Small intestine (tissue), 7 donors: ENCODE data around the gene FBXL13. TPM values are rescaled to one million over a fixed set of nuclear protein-coding genes. Genes with fewer than 3 reads are reported as not detected.

Experiments used
- DNase-seq, 2 donors: peaks; one replicate each; pipeline versions ENCODE4 v3.0.0 to v3.0.0-alpha.2; 2013
- FAIRE-seq: peaks from 2 replicates; lab custom pipeline; 2012; peaks lifted over from hg19 to GRCh38; lab: Jason Lieb, UNC
- H3K27ac ChIP-seq, 3 donors: one replicate each; pipeline ENCODE4 v1.5.1; 2013; ENCODE audit warnings: low read length in 2 of 3, mild to moderate bottlenecking in 2 of 3, control low read depth in 1 of 3, inconsistent platforms in 1 of 3, low read depth in 1 of 3, moderate library complexity in 1 of 3
- H3K27me3 ChIP-seq, 3 donors: one replicate each; pipeline ENCODE4 v1.6.1; 2013; ENCODE audit warnings: low read length in 3 of 3, inconsistent platforms in 1 of 3; ENCODE audit not compliant: control insufficient read depth in 3 of 3, insufficient read depth in 3 of 3
- H3K36me3 ChIP-seq, 3 donors: one replicate each; pipeline ENCODE4 v1.6.1; 2013; ENCODE audit warnings: low read length in 3 of 3, inconsistent platforms in 1 of 3, low read depth in 1 of 3, mild to moderate bottlenecking in 1 of 3, moderate library complexity in 1 of 3; ENCODE audit not compliant: control insufficient read depth in 3 of 3, insufficient read depth in 2 of 3
- H3K4me1 ChIP-seq, 3 donors: one replicate each; pipeline ENCODE4 v1.6.1; 2013; ENCODE audit warnings: low read length in 2 of 3, inconsistent platforms in 1 of 3, low read depth in 1 of 3, mild to moderate bottlenecking in 1 of 3, moderate library complexity in 1 of 3; ENCODE audit not compliant: control insufficient read depth in 3 of 3, insufficient read depth in 2 of 3
- H3K4me3 ChIP-seq, 3 donors: one replicate each; pipeline ENCODE4 v1.5.1; 2013; ENCODE audit warnings: low read length in 3 of 3, control low read depth in 1 of 3, inconsistent platforms in 1 of 3, low read depth in 1 of 3, mild to moderate bottlenecking in 1 of 3, moderate library complexity in 1 of 3
- H3K9me3 ChIP-seq, 2 donors: one replicate each; pipeline ENCODE4 v1.6.1; 2013; ENCODE audit warnings: low read depth in 1 of 2, low read length in 1 of 2; ENCODE audit not compliant: control insufficient read depth in 2 of 2, insufficient read depth in 1 of 2
- WGBS, 3 donors: extraction: QIAGEN DNeasy Blood & Tissue Kit; methylation state at CpG; one replicate each; pipeline ENCODE4 v1.1.7; 2013; 5-methylcytosine and 5-hydroxymethylcytosine counted together
- polyA plus RNA-seq, 4 donors: library from polyadenylated mRNA; stranded (reverse) in 3 of 4; unstranded in 1 of 4; fragments of 200-250 nt in 3 of 4; fragments of 120-200 nt in 1 of 4; gene quantifications; one replicate each; pipeline versions ENCODE4 v1.2.1 to v1.2.3, GENCODE V29; 2013
- donor health status: healthy with polysubstance abuse.
- donor health status: control.
- donor health status: control.
- donor health status: Bipolar disorder and iron deficiency.
- donor health status: healthy.

The FBXL13 gene
- polyA plus RNA-seq, 4 donors = 0.10 to 0.38 TPM; not detected in 2

GRCh38 chr7:102864958-102865357, 209.6 kb downstream of the FBXL13 start:
- H3K36me3 ChIP-seq = no peaks in the 10 kb centered on the region
- no peaks in the 10 kb centered on the region for H3K27me3 ChIP-seq
- H3K4me3 ChIP-seq = no peak overlapping the region
- FAIRE-seq (no peak), DNase-seq (no peak)
- no peaks in the 10 kb centered on the region for H3K9me3 ChIP-seq
- H3K27ac ChIP-seq = no peak overlapping the region
- WGBS, 3 donors = 33 to 64% (median 41%) methylated on average over 2 of the region's 2 CpGs
- no peaks in the 10 kb centered on the region for H3K4me1 ChIP-seq

GRCh38 chr7:102860351-102860811, 214.2 kb downstream of the FBXL13 start:
- Histone ChIP-seq H3K4me1 (no peaks in the 10 kb centered on the region), H3K27me3 (no peaks in the 10 kb centered on the region), H3K36me3 (no peaks in the 10 kb centered on the region), H3K4me3 (no peak overlapping the region), H3K9me3 (no peaks in the 10 kb centered on the region), H3K27ac (no peak overlapping the region)
- FAIRE-seq (no peak), DNase-seq (peak in 1 of 2 donors; percentile 24)
- WGBS, 3 donors = 55 to 81% (median 77%) methylated on average over 3 of the region's 3 CpGs

DNA sequence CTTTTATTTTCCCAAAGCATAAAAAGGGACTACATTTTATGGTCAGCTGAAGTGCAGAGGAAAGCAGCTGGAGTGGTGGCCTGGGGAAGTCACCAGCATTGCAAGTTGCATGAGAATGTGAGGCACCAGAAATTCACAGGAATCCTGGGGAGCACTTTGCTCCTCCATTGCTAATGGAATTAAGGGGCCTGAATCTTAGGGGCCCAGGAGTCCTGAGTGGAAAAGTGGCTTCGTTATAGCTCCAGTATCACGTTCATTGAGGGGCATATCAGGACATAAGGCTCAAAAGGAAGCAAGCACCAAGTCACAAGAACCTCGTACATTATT, 214.8 kb downstream of the FBXL13 start:
- DNase-seq = no peak
- no peaks in the 10 kb centered on the region for H3K9me3 ChIP-seq
- no peaks in the 10 kb centered on the region for H3K4me1 ChIP-seq
- no peak overlapping the region for H3K4me3 ChIP-seq
- no peak for FAIRE-seq
- no peak overlapping the region for H3K27ac ChIP-seq
- WGBS, 3 donors = 72 to 85% (median 79%) methylated on average over 3 of the region's 3 CpGs
- no peaks in the 10 kb centered on the region for H3K36me3 ChIP-seq
- H3K27me3 ChIP-seq = no peaks in the 10 kb centered on the region

DNA sequence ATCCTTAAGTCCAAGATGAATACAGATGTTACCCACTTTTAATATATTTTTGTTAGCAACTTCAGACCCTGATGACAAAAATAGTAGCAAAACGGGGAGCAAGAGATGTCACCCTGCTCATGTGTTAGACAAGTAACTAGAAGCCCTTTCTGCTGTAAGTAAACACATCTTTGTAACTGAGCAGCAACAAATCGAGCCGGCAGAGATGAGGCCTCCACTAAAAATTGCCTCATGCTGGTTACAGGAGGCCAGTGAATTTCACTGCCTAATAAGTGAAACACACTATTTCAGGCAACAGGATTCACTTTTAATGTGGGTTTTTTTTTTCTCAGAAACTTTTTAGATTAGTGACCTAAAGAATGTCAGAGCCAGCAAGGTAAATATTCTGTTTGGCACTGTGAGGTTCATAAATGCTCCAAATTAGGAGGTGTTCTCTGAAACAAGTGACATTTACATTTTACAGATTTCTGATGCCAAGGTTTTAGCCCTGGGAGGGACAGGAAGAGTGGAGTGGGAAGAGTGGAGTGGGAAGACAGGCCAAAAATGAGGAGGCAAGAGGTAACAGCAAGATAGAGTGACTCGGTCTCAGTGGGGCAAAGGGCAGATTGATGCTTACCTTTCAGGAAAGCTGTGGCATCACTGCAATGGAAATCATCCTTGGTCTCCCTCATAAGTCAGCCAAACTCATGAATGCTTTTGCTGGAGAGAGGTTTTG, 215.4 kb downstream of the FBXL13 start:
- H3K36me3 ChIP-seq = no peaks in the 10 kb centered on the region
- DNase-seq = no peak
- no peaks in the 10 kb centered on the region for H3K9me3 ChIP-seq
- FAIRE-seq = no peak
- no peak overlapping the region for H3K4me3 ChIP-seq
- 54 to 63% (median 58%) methylated on average over 4 of the region's 4 CpGs for WGBS, 3 donors
- no peak overlapping the region for H3K27ac ChIP-seq
- H3K4me1 ChIP-seq = no peaks in the 10 kb centered on the region
- no peaks in the 10 kb centered on the region for H3K27me3 ChIP-seq

GRCh38 chr7:102856036-102856435, 218.6 kb downstream of the FBXL13 start:
- DNase-seq (no peak), FAIRE-seq (no peak)
- Histone ChIP-seq H3K4me3 (no peak overlapping the region), H3K27ac (no peak overlapping the region), H3K36me3 (no peaks in the 10 kb centered on the region), H3K4me1 (no peaks in the 10 kb centered on the region), H3K9me3 (no peaks in the 10 kb centered on the region), H3K27me3 (no peaks in the 10 kb centered on the region)

- Histone ChIP-seq H3K36me3 (no peaks in the 10 kb centered on the region), H3K27me3 (no peaks in the 10 kb centered on the region), H3K9me3 (no peaks in the 10 kb centered on the region), H3K4me3 (no peak overlapping the region), H3K4me1 (no peaks in the 10 kb centered on the region), H3K27ac (no peak overlapping the region)
- 87 to 91% (median 87%) methylated on average over 3 of the region's 3 CpGs for WGBS, 3 donors
- DNase-seq = no peak
- FAIRE-seq = no peak
Observed at GRCh38 chr7:102849538-102849937, 225.1 kb downstream of the FBXL13 start.

DNA sequence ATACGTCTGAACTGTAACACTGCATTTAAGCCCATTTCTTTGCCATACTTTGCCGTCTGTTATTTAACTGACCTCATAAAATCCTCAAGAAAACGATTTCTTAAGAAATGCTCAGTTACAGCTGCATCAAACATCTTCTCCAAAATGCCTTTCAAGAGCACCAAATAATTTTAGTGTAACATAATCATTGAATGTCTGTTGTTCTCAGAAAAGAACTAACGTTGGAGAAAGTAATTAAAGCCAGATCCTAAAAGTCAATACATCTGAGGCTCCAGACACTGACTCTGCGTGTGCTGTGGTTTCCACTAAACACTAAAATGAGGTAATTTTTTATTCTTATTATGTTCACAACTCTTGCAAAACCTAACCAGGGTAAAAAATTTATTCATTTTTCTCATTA, 225.5 kb downstream of the FBXL13 start:
- Histone ChIP-seq H3K4me3 (no peak overlapping the region), H3K36me3 (no peaks in the 10 kb centered on the region), H3K27ac (no peak overlapping the region), H3K4me1 (no peaks in the 10 kb centered on the region), H3K9me3 (no peaks in the 10 kb centered on the region), H3K27me3 (no peaks in the 10 kb centered on the region)
- WGBS, 3 donors = 74 to 87% (median 87%) methylated on average over 5 of the region's 5 CpGs
- FAIRE-seq = no peak
- DNase-seq = no peak

DNA sequence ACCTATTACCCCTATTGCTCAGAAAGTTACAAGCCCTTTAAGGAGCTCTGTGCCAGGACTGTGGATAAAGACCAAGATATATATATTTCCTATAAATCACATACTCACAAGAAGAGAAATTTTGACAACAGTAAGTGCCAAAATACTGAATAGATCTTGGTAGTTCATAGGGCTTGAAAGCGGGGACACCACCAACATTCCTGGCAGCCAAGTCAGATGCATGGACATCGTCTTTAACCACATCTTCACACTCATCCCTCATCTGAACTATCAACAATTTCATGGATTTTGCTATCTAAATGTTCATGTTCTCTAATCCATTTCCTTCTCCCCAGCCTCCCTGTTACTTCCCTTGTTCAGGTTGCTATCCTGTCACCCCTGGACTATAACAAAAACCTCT, 229.2 kb downstream of the FBXL13 start:
- 91 to 95% (median 94%) methylated on average over 2 of the region's 2 CpGs for WGBS, 3 donors
- Histone ChIP-seq H3K36me3 (no peaks in the 10 kb centered on the region), H3K4me3 (no peak overlapping the region)

GRCh38 chr7:102843850-102844249, 230.7 kb downstream of the FBXL13 start:
- WGBS, 3 donors = 76 to 92% (median 82%) methylated on average over 3 of the region's 3 CpGs
- Histone ChIP-seq H3K27ac (no peak overlapping the region), H3K4me1 (no peaks in the 10 kb centered on the region), H3K4me3 (no peak overlapping the region), H3K36me3 (no peaks in the 10 kb centered on the region), H3K9me3 (no peaks in the 10 kb centered on the region), H3K27me3 (no peaks in the 10 kb centered on the region)
- DNase-seq = no peak
- no peak for FAIRE-seq

More for the DNA sequence above, 229.2 kb downstream of the FBXL13 start:
- H3K27ac ChIP-seq = no peak overlapping the region
- DNase-seq (no peak), FAIRE-seq (no peak)
- no peaks in the 10 kb centered on the region for H3K27me3 ChIP-seq
- H3K9me3 ChIP-seq = no peaks in the 10 kb centered on the region
- H3K4me1 ChIP-seq = no peaks in the 10 kb centered on the region
